DND-41 (cell line): ENCODE results near the gene RC3H1.

Experiments used
- CTCF ChIP-seq: IDR thresholded peaks from 2 replicates; pipeline ENCODE4 v1.5.1; 2012; ENCODE audit warnings: borderline replicate concordance, low read length, moderate library complexity, mild to moderate bottlenecking; ENCODE audit not compliant: poor library complexity, severe bottlenecking; ENCODE audit errors: extremely low read depth
- EZH2 ChIP-seq: IDR thresholded peaks from 3 replicates; pipeline ENCODE4 v1.6.1; 2012; ENCODE audit warnings: borderline replicate concordance, low read depth, mild to moderate bottlenecking, moderate library complexity, low read length, inconsistent platforms; ENCODE audit not compliant: severe bottlenecking

GRCh38 chr1:174049514-174049913 lies 27.4 kb upstream of the RC3H1 start:
- TF ChIP-seq CTCF (no peak), EZH2 (no peak)
